K562 (cell line): Measurements from ENCODE around the gene NACC1. TPM values are rescaled to one million over a fixed set of nuclear protein-coding genes. Genes with fewer than 3 reads are reported as not detected.

Experiments used
- BRF1 ChIP-seq: IDR thresholded peaks from 3 replicates; pipeline ENCODE4 v1.6.1; 2011; ENCODE audit warnings: borderline replicate concordance, mild to moderate bottlenecking; ENCODE audit not compliant: insufficient read length; ENCODE audit errors: extremely low read depth
- CTCF ChIP-seq, 3 experiments: IDR thresholded peaks in 2 of 3; conservative IDR thresholded peaks in 1 of 3; 2 replicates each; pipeline ENCODE4 v1.5.1; 2011 to 2012; ENCODE audit warnings: low read length in 3 of 3, mild to moderate bottlenecking in 3 of 3, control low read depth in 2 of 3, improper control_type of control experiment in 1 of 3, inconsistent platforms in 1 of 3, low read depth in 1 of 3, mixed read lengths in 1 of 3, moderate library complexity in 1 of 3; ENCODE audit not compliant: insufficient read depth in 2 of 3
- ELK1 ChIP-seq: sonication (generic); formaldehyde crosslinking; IDR thresholded peaks from 2 replicates; pipeline ENCODE4 v1.8.1; 2022; ENCODE audit warnings: missing genetic modification reagents
- GABPB2 ChIP-seq: fragments of 250-450 bp; sonication (Bioruptor Pico); conservative IDR thresholded peaks from 2 replicates; pipeline ENCODE4 v1.5.1; 2021; ENCODE audit warnings: mild to moderate bottlenecking
- HCFC1 ChIP-seq: IDR thresholded peaks from 2 replicates; pipeline ENCODE4 v1.6.1; 2012; ENCODE audit warnings: low read depth, low read length, improper control_type of control experiment
- HES1 ChIP-seq: fragments of 450-650 bp; IDR thresholded peaks from 2 replicates; pipeline ENCODE4 v1.6.1; 2016; ENCODE audit warnings: low read depth, mild to moderate bottlenecking, moderate library complexity
- HMBOX1 ChIP-seq: sonication (generic); IDR thresholded peaks from 2 replicates; pipeline ENCODE4 v1.6.1; 2016
- NR3C1 ChIP-seq: sonication (generic); formaldehyde crosslinking; IDR thresholded peaks from 2 replicates; pipeline ENCODE4 v1.8.1; 2022; ENCODE audit warnings: missing genetic modification reagents
- POLR2H ChIP-seq: IDR thresholded peaks from 2 replicates; pipeline ENCODE4 v1.6.1; 2016; ENCODE audit warnings: missing genetic modification characterization, low read depth, mild to moderate bottlenecking, control low read depth, missing compliant biosample characterization, moderate library complexity
- ZFP1 ChIP-seq: fragments of 450-650 bp; formaldehyde crosslinking; IDR thresholded peaks from 2 replicates; pipeline ENCODE4 v1.4.0; 2020; ENCODE audit warnings: mild to moderate bottlenecking, mixed read lengths
- ZNF280A ChIP-seq: fragments of 450-650 bp; IDR thresholded peaks from 2 replicates; pipeline ENCODE4 v1.6.1; 2018; ENCODE audit warnings: mild to moderate bottlenecking, low read depth; ENCODE audit not compliant: partially characterized antibody
- ZNF282 ChIP-seq: sonication (generic); formaldehyde crosslinking; IDR thresholded peaks from 2 replicates; pipeline ENCODE4 v1.8.1; 2023; ENCODE audit warnings: missing genetic modification reagents
- ZNF311 ChIP-seq: fragments of 250-450 bp; sonication (Bioruptor Pico); IDR thresholded peaks from 2 replicates; pipeline ENCODE4 v1.4.0; 2020; ENCODE audit warnings: mild to moderate bottlenecking, moderate library complexity
- ZNF436 ChIP-seq: fragments of 250-450, 450-650 bp; sonication (Bioruptor Pico); formaldehyde crosslinking; IDR thresholded peaks from 2 replicates; pipeline ENCODE4 v1.7.0; 2020; ENCODE audit warnings: mild to moderate bottlenecking
- ZNF445 ChIP-seq: fragments of 250-450 bp; sonication (Bioruptor Pico); IDR thresholded peaks from 2 replicates; pipeline ENCODE4 v1.4.0; 2020; ENCODE audit warnings: low read depth, mild to moderate bottlenecking, moderate library complexity
- ZNF740 ChIP-seq, 3 experiments: fragments of 200-800 bp in 1 of 3; sonication (Bioruptor generic) in 1 of 3; sonication (generic) in 1 of 3; formaldehyde crosslinking in 1 of 3; IDR thresholded peaks; 2 replicates each; pipeline versions ENCODE4 v1.6.1 to v1.8.0; 2016 to 2022; ENCODE audit warnings: mild to moderate bottlenecking in 2 of 3, missing compliant biosample characterization in 2 of 3, missing genetic modification characterization in 2 of 3, missing genetic modification reagents in 1 of 3
- polyA plus RNA-seq, 8 experiments: library from polyadenylated mRNA; depleted of rRNA in 4 of 8; stranded (reverse) in 5 of 8; unstranded in 3 of 8; fragments of >200 nt; fragmentation: Nextera tagmentation in 2 of 8; fragmentation: Illumina TruSeq in 1 of 8; extraction: Ambion mirVana in 2 of 8; extraction: Trizol in 1 of 8; gene quantifications; 2 replicates each; pipeline versions ENCODE4 v1.2.1 to v1.2.3, GENCODE V29; 2011 to 2014; ENCODE audit warnings: inconsistent platforms in 1 of 8, missing spikeins in 1 of 8
- total RNA-seq, 7 experiments: library from RNA; depleted of rRNA in 6 of 7; stranded (reverse); fragments of >200 nt in 6 of 7; fragmentation: Illumina TruSeq in 2 of 7; extraction: Trizol in 2 of 7; gene quantifications; 2 replicates each; pipeline versions ENCODE4 v1.2.1 to v1.2.3, GENCODE V29; 2011 to 2021; ENCODE audit warnings: low replicate concordance in 1 of 7

NACC1 gene
- total and polyA plus RNA-seq, 9 of the 15 experiments (the other 6 are each of a cell fraction or from before 2014, with no cell fraction given): 0.04 to 96.6 (median 25.8) TPM

- no peak for TF ChIP-seq POLR2H
- TF ChIP-seq HCFC1: peak; percentile 64
- TF ChIP-seq GABPB2 (CRISPR knock-in tag): no peak
- TF ChIP-seq ZNF280A: no peak
- no peak for TF ChIP-seq CTCF (IDR thresholded peaks at IDR 0.05 in 2 of 3, conservative IDR thresholded peaks at IDR 0.05 in 1 of 3; ENCODE audit: insufficient read depth in 2 of 3, low read depth in 1 of 3, low read length in 3 of 3)
- no peak for TF ChIP-seq ZNF282
- no peak for TF ChIP-seq ZFP1 (CRISPR knock-in tag)
- no peak for TF ChIP-seq ZNF311 (CRISPR knock-in tag)
- no peak for TF ChIP-seq HES1
- no peak for TF ChIP-seq ZNF740 (CRISPR knock-in tag; IDR thresholded peaks at IDR 0.05)
- no peak for TF ChIP-seq ZNF740 (tag; IDR thresholded peaks at IDR 0.05)
- TF ChIP-seq ZNF436 (CRISPR knock-in tag): no peak
- TF ChIP-seq BRF1: no peak
- no peak for TF ChIP-seq ELK1
- no peak for TF ChIP-seq ZNF445
- TF ChIP-seq NR3C1: no peak
- peak; percentile 13; the same call in 1 of the 2 replicates for TF ChIP-seq HMBOX1
Observed at GRCh38 chr19:13117772-13118423, at the start of gene NACC1 (continued).
